IPS-11a (cell line): ENCODE measurements around the gene UQCC5.
A peak's percentile ranks its signal among the peaks of the same experiment; 100 is the strongest.
"Not testable (repeated sequence)": the region's sequence is repeated elsewhere in the genome, so short reads cannot be mapped to it uniquely, and the experiment has no call there.

ENCODE experiments used
- H3K4me3 ChIP-seq: one replicate; pipeline ENCODE4 v1.5.1; 2013; ENCODE audit warnings: low read depth, low read length, control low read depth

The UQCC5 gene

DNA sequence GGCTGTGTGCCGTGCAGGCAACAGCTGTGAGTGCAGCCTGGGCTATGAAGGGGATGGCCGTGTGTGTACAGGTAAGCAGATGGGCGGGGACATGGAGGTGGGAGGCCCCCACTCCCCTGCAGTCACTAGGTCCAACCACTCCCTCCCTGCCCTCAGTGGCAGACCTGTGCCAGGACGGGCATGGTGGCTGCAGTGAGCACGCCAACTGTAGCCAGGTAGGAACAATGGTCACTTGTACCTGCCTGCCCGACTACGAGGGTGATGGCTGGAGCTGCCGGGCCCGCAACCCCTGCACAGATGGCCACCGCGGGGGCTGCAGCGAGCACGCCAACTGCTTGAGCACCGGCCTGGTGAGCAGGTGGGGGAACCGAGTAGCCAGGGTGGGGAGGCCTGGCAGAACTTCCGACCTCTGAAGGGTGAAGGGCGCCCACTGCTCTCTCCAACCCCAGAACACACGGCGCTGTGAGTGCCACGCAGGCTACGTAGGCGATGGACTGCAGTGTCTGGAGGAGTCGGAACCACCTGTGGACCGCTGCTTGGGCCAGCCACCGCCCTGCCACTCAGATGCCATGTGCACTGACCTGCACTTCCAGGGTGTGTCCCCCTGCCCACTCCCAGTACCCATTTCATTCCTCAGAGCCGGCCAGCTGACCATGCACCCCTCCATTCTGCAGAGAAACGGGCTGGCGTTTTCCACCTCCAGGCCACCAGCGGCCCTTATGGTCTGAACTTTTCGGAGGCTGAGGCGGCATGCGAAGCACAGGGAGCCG, 14.3 kb upstream of the UQCC5 start:
- no peak overlapping the region for H3K4me3 ChIP-seq

- no peak overlapping the region for H3K4me3 ChIP-seq
Measured at GRCh38 chr3:52522651-52523251, 13.7 kb upstream of the UQCC5 start.

GRCh38 chr3:52523386-52524257, 12.8 kb upstream of the UQCC5 start:
- no peak overlapping the region for H3K4me3 ChIP-seq

DNA sequence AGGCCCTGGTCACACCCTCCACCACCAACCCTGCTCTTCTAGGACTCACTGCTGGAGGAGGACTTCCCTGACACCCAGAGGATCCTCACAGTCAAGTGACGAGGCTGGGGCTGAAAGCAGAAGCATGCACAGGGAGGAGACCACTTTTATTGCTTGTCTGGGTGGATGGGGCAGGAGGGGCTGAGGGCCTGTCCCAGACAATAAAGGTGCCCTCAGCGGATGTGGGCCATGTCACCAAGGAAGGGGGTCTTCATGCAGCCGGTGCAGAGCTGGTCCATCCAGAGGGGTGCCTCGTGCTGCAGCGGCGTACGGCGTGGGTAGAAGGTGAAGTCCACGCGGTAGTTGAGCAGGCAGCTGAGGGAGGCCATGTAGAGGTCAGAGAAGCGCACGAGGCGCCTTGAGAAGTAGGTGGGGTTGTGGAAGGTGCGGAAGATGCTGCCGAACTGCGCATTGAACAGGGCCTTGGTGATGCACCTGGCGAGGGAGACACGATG, 12.1 kb upstream of the UQCC5 start:
- no peak overlapping the region for H3K4me3 ChIP-seq

DNA sequence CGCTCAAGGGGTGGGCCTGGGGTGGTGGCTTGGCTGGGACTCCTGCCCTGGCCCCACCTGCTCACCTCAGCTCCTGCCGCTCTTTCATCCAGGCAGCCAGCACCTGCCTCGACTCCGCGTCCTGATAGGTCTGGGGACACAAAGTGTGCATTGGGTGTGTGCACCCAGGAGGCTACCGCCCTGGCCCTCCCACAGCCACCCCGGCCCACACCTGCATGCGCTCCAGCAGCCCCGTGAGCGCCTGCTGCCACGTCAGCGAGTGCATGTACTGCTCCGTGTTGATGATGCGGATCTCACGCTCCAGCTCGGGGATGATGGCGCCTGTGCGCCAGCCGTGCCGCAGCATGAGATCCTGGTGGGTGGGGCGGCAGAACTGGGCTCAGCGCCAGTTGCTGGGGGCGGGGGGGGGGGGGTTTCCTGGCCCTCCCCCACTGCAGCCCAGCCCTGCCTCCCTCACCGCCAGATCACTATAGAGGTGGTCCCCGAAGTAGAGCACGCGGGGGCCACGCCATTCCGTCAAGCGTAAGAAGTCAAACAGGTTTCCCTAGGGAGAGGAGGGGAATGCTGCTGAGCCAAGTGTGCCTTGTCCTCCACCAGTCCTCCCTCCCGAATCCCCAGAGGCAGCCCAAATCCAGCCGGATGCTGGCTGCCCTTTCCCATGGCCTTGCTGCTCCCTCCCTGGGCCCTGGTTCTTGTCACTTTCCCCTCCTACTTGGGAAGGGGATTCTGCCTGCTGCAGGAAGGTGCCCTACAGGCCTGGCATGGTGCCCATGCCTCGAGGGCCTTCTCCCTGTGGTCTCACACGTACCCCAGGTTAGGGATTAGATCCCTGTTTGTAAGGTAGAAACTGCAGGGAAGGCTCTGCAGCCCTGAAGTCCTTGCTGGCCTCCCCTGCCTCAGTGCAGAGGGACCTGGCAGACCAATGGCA, 11.4 kb upstream of the UQCC5 start:
- no peak overlapping the region for H3K4me3 ChIP-seq

- no peak overlapping the region for H3K4me3 ChIP-seq
Measured at GRCh38 chr3:52525680-52526561, 10.5 kb upstream of the UQCC5 start.

DNA sequence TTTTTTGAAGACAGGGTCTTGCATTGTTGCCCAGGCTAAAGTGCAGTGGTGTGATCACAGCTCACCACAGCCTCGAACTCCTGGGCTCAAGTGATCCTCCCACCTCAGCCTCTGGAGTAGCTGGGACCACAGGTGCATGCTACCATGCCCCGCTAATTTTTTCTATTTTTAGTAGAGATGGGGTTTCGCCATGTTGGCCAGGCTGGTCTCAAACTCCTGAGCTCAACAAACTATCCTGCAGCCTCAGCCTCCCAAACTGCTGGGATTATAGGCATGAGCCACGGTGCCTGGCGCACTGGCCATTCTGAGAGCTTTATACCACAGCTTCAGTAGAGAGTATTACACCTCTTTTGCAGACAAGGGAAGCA, 9.8 kb upstream of the UQCC5 start:
- not testable (repeated sequence) for H3K4me3 ChIP-seq

DNA sequence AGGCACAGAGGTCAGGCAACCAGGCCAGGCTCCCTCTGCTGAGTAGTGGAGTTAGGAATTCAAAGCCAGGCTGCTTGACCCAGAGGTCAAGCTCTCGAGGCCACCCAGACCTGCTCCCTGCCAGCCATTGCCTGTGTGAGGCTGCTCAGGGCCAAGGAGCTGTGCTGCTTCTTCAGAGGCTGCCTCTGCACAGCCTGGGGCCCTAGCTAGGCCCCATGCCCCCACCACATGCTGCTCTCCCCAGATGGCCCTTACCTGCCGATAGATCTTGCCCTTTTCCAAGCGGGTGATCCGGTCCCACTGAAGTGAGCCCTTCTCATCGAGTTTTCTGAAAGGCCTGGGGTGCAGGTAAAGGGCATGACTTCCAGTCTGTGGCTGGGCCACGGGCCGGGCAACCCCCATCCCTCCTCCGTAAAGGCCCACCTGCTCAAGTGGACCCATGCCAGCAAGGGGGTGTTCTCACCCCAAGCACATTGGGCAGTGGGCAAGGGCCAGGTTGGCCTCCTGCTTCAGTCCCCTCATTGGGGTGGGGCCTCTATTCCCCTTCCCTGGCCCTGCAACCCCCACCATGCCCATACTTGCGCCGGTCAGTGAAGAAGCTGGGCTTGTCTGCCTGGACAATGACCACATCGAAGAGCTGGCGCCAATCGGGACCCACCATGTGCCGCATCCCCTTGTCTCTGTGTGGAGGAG, 9.2 kb upstream of the UQCC5 start:
- H3K4me3 ChIP-seq: no peak overlapping the region

- no peak overlapping the region for H3K4me3 ChIP-seq
Measured at GRCh38 chr3:52527732-52528585, 8.4 kb upstream of the UQCC5 start.

DNA sequence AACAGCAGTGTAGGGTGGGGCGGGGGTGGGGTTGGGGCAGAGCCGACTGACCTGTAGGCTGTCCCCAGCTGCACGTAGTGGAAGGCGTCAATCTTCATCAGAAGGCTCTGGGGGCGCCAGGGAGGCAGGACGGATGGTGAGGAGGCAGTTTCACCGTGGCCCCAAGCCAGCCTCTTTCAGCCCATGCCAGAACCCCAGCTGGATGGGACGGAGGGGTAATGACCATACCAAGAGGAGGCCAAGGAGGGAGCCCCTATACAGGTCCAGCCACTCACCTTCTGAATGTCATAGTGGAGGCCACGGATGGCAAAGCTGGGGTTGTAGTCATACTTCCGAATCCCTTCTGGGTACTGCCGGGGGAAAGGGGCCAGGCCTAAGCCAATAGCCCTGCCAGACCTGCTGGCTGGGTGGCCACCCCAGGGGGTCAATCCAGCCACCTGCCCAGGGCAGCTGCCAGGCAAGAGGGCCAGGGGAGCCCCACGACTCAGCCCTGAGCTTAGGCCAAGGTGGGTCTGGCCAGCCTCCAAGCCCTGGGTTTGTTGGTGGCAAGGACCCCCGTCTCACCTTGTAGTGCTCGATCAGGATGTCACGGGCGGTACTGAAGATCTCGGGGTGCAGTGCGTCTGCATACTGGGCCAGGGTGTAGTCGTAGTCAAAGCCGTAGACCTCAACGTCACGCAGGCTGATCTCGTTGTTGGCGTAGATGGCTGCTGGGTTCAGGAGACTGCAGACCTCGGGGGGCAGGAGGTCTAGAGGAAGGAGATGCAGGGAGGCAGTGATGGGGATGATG, 7.6 kb upstream of the UQCC5 start:
- no peak overlapping the region for H3K4me3 ChIP-seq

- no peak overlapping the region for H3K4me3 ChIP-seq
Measured at GRCh38 chr3:52529376-52530333, 6.8 kb upstream of the UQCC5 start.

DNA sequence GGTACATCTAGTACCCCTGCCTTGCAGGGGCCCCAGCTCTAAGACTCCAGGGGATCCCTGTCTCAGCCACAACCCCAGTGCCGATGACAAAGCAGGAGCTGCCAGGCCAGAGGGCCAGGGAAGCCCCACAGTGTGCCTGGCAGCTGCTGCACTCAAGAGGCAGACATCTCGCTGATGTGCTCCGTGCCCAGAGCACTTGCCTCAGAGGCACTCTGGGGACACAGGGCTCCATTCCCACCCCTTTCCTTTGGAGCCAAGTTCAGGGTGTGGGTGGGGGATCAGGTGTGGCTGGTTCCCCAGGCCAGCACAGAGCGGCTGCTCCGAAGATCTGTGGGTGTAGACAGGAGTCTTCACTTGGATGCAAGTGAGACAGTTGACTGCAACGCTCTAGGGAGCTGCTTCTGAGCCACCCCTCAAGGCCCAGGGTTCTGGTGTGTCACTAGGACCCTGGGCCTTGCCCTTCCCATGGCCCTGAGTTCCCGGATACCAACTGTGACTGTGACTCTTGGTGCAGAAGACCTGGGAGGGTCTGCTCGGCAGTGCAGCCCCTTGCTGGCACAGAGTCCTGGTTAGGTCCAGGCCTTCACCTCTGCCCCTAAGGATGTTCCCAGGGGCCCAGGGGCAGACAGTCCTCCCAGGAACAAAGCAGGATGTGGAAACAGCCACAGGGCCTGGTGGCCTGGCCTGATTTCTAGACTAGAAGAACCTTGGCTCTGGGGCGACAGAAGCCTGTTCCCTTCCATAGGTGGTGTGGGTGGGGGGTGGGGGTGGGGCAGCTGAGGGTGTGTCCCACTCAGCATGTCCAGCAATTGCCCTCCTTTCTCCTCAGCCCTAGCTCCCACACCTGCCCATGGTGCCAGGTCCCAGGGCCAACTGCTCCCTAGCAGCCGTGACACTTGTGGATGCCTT, 5.2 kb upstream of the UQCC5 start:
- H3K4me3 ChIP-seq: no peak overlapping the region

DNA sequence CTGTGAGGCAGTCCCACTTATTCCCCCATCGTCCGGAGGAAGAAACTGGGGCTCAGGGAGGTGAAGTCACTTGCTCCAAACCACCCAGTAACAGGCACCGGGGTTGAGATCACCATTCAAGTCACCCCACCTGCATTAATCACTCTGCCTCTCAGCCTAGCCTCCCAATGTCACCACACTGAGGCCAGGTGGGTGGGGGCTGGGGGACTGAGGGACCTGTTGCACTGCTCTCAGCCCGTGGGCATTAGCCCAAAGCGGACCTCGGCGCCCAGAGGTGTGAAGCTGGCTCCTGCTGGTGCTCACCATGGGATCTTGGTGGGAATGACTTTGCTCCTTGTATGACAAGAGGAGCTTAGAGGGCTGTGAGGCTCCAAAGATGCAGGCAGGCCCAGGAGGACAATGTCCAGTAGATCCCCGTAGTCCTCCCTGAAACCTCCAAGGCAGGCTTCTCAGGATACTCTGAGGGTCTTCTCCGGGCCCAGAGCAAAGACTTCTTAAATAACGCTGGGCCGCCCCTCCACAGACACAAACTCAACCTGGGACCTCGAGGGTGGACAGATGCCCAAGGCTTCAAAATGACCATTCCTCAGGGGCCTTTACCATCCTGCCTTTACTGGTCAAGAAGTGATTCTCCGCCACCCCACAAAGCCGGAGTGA, 4.4 kb upstream of the UQCC5 start:
- H3K4me3 ChIP-seq: peak overlapping the region; percentile 63

DNA sequence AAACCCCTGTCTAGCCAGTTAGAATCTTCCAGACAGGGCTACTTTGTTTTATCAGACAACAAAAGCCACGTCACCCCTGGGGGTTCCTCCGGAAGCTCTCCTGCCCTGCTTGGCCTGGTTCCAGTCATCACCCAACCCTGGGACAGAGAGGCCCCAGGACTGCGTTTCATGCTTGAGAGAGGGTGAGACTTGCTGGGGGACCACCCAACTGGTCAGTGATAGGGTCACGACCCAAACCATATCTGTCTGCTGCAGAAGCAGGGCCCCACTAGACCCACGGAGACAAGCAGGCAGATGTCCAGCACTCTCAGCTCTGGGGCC, 3.9 kb upstream of the UQCC5 start:
- peak overlapping the region; percentile 63 for H3K4me3 ChIP-seq
